ENCODE measurements around the gene C13orf46.

C13orf46 gene

DNA sequence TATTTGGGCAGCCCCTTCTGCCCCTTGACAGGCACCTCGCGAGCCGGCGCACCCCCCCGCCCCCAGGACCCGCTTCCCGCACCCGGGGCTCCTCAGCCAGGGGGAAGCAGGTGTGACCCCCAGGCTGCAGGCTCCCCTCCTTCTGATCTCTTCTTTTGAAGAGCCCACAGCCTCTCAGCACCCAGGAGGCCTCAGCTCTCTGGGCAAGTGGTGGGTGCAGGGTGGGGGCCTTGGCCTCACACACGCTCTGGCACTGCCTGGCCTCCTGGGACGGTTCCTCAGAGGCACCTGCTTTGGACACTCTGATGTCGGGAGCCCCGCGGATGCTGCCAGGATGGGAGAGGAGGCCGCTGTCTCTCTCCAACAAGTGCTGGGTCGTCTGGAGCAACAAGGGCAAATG lies 1.5 kb upstream of the C13orf46 start:
- DNase-seq (ENCODE audit: low read depth, low spot score): no peak
- no peak overlapping the region for H3K4me3 ChIP-seq (ENCODE audit: low read length)

DNA sequence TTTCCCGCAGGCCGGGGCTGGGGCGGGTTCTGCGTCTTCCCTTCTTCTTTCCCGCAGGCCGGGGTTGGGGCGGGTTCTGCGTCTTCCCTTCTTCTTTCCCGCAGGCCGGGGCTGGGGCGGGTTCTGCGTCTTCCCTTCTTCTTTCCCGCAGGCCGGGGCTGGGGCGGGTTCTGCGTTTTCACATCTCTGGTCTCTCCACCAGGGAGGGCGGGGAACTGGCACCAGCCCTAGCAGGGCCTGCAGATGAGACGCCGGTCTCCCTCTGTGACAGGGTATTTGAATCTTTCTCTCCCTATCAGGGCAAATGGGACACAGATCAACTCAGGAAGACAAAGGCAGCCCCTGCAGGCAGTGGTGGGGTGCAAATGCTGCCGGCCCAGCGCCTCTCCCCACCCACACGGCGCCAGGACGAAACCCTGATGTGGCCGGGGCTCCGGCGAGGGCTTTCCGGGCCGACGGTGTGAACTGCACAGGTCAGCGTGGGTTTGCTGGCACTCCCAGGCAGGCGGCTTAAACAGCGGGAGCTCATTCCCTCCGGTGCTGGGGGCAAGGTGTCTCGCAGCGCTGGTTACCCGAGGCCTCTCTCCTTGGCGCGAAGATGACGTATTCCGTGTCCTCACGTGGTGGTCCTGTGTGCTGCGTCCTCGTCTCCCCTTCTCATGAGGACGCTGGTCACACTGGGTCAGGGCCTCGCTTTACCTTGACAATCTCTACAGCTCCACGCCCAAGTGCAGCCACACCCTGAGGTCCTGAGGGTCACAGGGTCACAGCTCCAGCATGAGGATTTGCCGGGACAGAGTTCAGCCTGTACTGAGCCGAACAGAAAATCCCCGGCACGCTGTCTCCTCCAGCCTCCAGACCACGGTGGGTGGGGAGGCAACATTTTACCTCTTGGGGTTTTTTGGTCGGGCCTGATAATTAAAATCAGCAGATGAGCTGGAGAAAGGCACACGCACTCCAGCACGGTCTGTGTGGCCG lies 717 bp upstream of the C13orf46 start:
- no peak overlapping the region for H3K4me3 ChIP-seq (ENCODE audit: low read length)
- DNase-seq (ENCODE audit: low read depth, low spot score): no peak

DNA sequence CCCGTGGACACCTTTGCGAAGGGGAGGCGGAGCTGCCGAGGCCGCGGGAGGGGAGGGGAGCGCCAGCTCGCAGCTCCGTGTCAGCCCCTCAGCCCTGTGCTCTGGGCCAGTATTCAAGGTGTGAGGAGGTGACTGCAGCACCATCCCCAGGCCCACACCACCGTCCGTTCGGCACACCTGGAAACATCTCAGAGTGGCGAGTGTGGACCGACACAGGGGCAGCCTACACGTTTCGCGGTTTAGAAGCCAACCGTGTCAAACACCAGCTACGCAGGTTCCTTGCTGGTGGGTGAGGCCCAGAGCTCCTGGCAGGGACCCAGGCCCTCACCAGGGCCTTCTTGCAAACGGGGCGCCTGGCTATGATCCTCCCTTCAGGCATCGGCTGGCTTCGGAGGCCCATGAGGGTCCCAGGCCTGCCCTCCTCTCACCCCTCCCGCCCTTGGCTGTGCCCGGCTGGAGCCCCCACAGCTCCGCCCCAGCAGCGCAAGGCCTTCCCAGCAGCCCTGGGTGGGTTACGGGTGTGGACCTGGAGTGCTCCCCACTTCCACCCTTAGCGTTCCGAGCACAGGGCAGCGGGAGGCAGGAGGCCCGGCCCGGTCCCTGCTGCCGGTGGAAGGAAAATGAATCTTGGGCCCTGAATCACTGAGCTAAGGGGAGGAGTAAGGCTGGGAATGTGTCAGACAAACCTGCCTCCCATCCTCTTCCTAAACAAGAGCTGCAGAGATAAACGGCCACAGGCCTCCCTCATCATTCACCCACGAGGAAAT lies 1.2 kb downstream of the C13orf46 start:
- no peak overlapping the region for H3K4me3 ChIP-seq (ENCODE audit: low read length)
- no peak for DNase-seq (ENCODE audit: low read depth, low spot score)

DNA sequence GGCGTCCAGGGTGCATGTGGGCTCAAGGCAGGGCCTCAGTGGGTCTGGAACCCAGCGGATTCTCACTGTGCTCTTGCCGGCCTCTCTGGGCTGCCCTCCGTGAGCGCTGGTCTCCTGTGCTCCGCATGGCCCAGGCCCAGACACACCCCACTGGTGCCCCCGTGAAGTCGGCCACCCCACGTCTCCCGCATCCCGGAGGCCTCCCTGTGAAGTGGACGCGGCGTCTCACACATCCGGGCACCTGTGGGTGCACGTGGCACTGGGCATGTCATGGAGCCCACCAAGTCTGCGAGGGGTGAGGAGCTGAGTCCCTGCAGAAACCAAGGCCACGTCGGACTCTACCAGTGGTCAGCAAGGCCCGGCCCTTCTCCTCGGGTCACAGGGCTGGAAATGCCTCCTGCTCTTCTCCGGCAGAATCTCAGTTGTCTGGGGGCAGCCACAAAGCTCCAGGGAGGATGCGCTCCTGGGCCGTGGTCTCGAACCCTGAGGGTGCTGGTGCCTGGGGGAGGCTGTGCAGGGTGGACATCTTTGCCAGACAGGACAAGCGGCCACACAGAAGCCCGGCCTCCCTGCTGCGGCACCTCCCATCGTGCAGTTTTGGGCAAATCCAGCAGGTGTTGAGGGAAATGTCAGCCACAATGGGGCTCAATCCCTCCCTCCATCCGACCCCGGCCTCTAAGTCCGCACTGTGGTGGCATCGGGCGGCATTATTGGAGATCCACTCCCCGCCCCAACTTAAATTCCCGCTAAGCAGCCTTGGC lies 2.2 kb downstream of the C13orf46 start:
- no peak for DNase-seq (ENCODE audit: low read depth, low spot score)
- no peak overlapping the region for H3K4me3 ChIP-seq (ENCODE audit: low read length)

DNA sequence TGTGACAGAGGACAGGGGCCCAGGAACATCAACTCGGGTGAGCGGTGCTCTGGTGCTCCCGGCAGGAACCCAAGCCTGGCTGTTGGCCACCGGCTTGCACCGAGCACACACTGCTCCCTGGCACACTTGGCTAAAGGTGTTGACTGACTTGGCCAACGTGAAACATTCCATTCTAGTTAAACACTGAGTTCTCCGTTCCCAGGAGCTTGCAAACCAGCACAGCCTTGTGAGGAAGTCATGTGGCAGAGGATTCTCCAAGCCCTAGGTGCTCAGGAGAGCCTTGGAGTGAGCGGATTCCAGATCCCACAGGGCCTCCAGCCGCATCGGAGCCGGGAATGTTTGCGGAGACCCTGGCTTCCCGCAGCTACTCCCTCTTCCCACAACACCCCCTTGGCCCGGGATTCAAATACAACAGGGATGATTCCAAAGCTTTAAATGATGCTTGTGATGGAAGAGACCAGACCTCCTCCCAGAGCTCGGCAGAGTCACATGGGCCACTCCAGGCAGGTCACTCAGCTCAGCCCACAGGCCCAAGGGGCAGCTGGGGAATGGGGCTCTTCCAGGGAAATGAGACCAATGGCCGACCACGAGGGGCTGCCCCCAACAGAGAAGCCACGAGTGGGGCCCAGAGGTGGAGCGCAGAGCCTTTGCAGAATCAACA lies 2.9 kb downstream of the C13orf46 start:
- H3K4me3 ChIP-seq (ENCODE audit: low read length): no peak overlapping the region
- DNase-seq (ENCODE audit: low read depth, low spot score): no peak

DNA sequence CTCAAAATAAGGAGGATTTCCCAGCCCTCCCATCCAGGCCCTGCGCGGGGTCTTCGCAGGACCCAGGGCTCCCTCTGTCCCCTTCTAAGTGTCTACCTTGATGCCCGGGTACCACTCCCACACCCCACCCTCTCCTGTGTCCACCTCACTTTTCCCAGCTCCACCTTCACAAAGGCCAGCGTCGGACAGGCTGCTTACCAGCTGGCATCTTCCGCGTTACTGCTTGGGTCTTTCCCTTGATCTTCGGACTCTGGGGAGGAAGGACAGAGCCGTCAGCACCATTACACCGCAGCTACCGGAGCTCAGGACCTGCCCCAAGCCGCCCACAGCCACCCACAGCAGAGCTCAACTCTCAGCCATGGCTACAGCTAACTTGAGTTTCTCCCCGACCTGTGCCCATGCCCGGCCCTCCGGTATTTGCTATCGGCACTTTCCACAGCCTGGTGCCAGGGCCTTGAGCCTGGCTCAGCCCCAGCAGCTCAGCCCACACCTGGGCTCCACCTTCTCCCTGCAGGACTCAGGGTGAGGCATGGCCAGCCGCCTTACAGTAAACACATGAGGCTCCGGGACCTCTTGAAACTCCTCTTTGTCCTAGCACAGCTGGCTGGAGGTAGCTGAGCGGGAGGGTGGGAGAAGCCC lies 3.8 kb downstream of the C13orf46 start:
- DNase-seq (ENCODE audit: low read depth, low spot score): no peak
- no peak overlapping the region for H3K4me3 ChIP-seq (ENCODE audit: low read length)

DNA sequence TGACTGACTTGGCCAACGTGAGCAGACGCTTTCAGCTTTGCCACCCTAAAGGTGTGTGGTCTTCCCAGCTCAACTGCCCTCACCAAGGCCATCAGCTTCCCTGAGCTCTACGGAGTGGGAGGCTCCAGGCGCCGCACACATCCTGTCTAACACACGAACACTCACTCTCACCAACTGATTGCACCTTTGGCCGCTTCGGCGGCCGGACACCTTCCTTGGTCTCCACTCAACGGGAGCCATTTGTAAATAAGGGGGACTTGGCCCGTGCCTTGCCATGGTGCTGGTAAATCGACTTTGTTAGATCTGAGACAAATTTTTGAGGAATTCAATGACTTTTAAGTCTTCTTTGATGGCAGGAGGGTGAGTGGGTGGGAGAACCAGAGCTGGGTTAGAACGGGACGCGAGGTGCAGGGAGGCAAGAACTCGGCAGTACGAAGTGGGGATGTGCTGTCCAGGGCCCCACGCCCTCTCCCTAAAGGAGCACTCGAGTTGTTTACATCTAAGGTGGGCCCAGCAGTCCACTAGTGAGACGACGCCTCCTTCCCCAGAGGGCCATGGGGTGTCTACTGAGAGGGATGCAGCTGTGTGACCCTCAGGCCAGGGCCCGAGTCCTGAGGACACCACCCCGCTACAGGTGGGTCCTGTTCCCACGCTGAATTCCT lies 4.4 kb downstream of the C13orf46 start:
- no peak overlapping the region for H3K4me3 ChIP-seq (ENCODE audit: low read length)
- no peak for DNase-seq (ENCODE audit: low read depth, low spot score)

DNA sequence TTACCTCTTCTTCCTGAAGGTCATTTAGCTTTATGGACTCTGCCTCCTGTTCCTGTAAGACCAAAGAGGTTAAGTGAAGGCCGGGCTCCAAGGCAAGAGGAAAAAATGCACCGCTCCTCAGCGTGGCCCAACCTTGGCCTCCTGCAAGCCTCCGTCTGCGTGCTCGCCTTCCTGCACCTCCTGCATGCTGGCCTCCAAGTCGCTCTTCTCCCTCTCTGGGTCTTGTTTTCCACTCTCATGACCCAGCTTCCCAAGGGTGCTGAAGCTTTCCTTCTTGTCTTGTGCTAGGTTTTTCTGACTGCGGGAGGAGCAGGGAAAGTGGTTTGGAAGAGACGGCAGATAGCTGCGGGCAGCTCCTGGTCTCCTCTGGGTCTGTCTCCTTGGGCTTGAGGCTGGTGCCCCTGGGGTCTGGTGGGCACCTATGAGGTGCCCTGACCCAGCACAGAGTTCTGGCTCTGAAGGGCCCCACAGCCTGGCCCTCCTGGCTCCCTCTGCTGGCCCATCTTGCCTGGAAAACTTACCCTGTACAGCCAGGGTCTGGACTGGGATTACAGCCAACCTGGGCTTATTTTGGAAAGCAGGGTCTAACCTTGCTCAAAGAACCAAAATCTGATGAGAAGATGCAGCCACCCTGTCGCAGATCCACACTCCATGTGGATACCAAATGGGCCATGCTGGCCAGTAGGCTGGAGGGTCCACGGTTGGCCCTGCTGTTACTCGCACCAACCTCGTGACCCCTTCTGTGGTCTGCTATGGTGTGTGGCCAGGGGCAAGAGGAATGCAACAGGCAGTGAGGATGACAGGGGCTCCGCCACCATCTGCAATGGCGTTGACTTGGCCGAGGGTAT lies 5.2 kb downstream of the C13orf46 start:
- no peak for DNase-seq (ENCODE audit: low read depth, low spot score)
- H3K4me3 ChIP-seq (ENCODE audit: low read length): no peak overlapping the region

DNA sequence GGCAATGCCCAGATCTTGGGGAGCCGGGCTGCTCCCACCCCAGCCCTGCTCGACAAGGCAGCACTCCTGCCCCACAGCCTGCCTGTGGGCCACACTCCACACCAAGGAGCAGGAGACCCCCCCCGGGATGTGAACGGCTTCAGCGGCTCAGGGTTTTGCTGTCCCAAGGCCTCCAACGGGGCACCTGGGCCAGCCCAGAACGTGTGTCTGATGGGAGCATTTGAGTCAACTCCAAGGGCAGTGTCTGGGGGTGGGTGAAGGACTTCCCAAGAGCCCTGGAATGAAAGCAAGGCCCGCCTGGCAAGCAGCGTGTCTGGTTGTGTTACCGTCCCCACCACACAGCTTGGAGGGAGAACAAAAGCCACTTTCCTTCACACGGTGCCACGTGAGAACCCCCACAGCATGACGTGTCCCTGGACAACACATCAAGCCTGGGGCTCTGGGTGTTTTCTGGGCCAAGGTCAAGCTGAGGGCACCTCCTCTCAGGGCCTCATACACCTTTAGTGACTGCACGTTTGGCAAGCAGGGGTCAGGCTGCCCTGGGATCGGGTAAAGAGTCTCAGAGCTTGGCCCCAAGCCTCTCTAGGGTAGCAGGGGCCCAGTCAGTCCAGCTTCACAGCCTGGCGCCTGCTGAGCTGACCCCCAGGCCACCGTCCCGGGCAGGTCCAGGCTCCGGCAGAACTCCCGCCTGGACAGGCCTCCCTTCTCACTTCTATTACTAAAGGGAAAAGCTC lies 6.0 kb downstream of the C13orf46 start:
- H3K4me3 ChIP-seq (ENCODE audit: low read length): no peak overlapping the region
- DNase-seq (ENCODE audit: low read depth, low spot score): no peak

DNA sequence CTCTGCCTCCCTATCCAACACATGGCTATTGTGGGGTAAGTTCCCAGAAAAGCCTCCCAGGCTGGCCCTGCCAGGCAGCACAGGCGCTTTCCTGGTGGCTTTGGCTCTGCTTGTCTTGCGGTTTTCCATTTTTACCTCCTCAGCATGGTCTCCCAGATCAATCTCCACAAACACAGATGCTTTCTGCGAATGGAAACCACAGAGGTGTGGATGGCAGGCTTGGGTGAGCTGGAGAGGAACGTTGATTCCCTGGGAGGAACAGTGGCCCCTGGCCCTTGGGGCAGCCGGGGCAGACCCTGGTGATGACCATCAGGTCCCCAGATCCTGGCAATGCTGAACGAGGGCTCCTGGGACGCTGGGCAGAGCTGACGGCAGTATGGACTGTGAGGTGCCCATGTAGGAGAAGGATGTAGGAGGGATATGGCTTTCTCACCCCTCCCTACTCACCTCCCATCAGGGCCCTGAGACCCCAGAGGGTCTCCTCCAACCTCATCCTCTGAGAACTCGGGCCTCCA lies 6.6 kb downstream of the C13orf46 start:
- H3K4me3 ChIP-seq (ENCODE audit: low read length): no peak overlapping the region
- no peak for DNase-seq (ENCODE audit: low read depth, low spot score)

DNA sequence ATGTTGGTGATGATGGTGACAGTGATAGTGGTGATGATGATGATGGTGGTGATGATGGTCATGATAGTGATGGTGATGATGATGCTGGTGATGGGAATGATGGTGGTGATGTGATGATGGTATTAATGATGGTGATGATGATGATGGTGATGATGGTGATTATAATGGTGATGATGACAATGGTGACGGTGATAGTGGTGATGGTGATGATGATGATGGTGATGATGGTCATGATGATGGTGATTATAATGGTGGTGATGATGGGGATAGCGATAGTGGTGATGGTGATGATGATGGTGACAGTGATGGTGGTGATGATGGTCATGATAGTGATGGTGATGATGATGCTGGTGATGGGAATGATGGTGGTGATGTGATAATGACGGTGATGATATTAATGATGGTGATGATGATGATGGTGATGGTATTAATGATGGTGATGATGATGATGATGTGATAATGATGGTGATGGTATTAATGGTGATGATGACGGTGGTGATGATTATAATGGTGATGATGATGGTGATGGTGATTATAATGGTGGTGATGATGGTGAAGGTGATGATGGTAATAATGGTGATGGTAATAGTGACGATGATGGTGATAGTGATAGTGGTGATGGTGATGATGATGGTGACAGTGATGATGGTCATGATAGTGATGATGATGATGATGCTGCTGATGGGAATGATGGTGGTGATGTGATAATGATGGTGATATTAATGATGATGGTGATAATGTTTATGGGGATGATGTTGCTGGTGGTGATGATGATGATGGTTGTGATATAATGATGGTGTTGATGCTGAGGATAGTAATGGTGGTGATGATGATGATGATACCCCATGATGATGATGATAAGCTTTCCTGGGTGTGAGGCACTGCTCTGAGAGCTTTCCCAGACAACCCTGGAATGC lies 7.7 kb downstream of the C13orf46 start:
- H3K4me3 ChIP-seq (ENCODE audit: low read length): no peak overlapping the region
- DNase-seq (ENCODE audit: low read depth, low spot score): no peak

DNA sequence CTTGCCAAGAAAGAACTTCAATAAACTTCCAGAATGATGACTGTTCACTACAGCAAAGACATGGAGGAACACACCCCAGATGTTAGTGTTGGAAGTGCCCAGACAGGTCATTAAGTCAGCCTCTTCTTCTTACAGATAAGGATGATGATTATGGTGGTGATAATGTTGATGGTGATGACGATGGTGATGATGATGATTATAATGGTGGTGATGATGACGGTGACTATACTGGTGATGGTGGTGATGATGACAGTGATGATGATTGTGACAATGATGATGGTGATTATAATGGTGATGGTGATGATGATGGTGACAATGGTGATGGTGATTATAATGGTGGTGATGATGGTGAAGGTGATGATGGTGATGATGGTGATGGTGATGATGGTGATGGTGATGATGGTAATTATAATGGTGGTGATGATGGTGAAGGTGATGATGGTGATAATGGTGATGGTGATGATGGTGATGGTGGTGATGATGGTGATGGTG lies 8.4 kb downstream of the C13orf46 start:
- H3K4me3 ChIP-seq (ENCODE audit: low read length): no peak overlapping the region
- no peak for DNase-seq (ENCODE audit: low read depth, low spot score)

DNA sequence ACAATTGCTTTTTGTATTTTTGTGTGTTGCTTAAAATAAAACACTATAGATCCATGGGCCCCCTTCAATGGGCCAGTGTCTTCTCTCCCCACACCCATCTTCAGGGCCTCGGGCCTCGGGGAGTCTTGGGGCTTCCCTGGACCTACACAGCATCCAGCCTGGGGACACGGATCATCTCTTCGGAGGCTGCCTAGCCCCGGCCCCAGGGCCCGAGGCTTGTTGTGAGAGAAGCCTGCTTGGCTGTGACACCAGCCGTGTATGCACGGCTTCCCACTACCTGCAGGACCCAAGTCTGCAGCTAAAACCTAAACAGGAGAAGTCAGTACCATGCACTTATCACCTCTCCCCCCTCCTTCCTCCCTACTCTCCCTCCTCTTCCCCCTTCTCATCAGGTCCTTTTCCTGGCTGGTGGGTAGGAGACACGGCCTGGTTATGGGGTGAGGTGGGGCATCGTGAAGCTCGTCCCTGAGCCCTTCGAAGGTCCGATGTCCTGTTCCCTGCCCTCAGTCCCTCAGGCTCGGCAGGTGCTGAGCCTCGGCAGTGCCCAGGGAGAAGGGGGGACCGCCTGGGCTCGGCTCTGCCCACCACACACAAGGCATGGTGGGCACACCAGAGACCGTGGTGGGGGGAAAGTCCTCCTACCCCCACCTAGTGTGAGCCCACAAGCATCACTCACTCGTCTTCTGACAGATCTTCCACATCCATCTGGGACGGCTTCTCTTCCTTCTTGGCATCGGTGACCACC lies 9.5 kb downstream of the C13orf46 start:
- no peak overlapping the region for H3K4me3 ChIP-seq (ENCODE audit: low read length)

DNA sequence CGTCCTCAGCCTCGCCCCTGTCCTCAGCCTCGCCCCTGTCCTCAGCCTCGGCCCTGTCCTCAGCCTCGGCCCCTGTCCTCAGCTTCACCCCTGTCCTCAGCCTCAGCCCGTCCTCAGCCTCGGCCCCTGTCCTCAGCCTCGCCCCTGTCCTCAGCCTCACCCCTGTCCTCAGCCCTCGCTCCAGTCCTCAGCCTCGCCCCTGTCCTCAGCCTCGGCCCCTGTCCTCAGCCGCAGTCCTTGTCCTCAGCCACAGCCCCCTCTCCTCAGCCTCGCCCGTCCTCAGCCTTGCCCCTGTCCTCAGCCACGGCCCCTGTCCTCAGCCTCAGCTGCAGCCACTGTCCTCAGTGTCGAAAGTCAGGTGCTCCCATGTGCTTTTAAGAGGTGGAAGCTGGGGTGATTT lies 10.5 kb downstream of the C13orf46 start:
- no peak overlapping the region for H3K4me3 ChIP-seq (ENCODE audit: low read length)

More for the DNA sequence above, 9.5 kb downstream of the C13orf46 start:
- DNase-seq (ENCODE audit: low read depth, low spot score): no peak

DNA sequence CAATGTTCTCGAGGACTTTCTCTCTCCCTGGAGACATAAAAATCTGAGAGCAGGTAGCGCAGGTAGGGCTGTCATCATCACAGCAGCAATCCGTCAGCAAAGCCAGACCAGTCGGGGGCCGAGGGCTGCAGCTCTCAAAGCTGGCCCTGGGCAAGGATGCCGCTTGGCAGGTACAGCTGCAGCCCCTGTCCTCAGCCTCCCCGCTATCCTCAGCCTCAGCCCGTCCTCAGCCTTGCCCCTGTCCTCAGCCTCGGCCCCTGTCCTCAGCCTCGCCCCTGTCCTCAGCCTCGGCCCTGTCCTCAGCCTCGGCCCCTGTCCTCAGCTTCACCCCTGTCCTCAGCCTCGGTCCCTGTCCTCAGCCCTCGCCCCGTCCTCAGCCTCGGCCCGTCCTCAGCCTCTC lies 10.9 kb downstream of the C13orf46 start:
- no peak for DNase-seq (ENCODE audit: low read depth, low spot score)
- no peak overlapping the region for H3K4me3 ChIP-seq (ENCODE audit: low read length)

More for the DNA sequence above, 10.5 kb downstream of the C13orf46 start:
- no peak for DNase-seq (ENCODE audit: low read depth, low spot score)
